COLO829 (cell line): Measurements from ENCODE around the gene ZP3.
"Not testable (repeated sequence)": the region's sequence is repeated elsewhere in the genome, so short reads cannot be mapped to it uniquely, and the experiment has no call there.

Experiments used
- DNase-seq: peaks from one replicate; pipeline ENCODE4 v3.0.0; 2012; ENCODE audit warnings: low spot score

Gene ZP3

GRCh38 chr7:76424413-76425111 is at the start of gene ZP3:
Gene ZP3 (plus strand): TSS chr7:76424950. CDS start chr7:76424965, 15 bp downstream.
- DNase-seq: no peak

- no peak for DNase-seq
Measured at GRCh38 chr7:76375251-76375650, 49.5 kb upstream of the ZP3 start.

- no peak for DNase-seq
Measured at GRCh38 chr7:76377186-76377918, 47.4 kb upstream of the ZP3 start.

- no peak for DNase-seq
Measured at GRCh38 chr7:76380623-76380966, 44.2 kb upstream of the ZP3 start.

DNA sequence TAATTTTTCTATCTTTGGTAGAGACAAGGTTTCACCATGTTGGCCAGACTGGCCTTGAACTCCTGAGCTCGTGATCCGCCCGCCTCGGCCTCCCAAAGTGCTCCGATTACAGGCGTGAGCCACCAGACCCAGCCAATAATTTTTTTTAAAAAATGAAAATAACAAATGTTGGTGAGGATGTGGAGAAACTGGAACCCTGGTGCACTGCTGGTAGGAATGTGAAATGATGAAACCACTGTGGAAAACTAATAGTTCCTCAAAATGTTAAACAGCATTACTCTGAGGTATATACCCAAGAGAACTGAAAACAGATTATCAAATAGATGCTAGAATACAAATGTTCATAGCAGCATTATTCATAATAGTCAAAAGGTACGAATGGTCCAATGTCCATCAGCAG is 42.9 kb upstream of the ZP3 start:
- DNase-seq: no peak

- no peak for DNase-seq
Measured at GRCh38 chr7:76383089-76383944, 41.4 kb upstream of the ZP3 start.

DNA sequence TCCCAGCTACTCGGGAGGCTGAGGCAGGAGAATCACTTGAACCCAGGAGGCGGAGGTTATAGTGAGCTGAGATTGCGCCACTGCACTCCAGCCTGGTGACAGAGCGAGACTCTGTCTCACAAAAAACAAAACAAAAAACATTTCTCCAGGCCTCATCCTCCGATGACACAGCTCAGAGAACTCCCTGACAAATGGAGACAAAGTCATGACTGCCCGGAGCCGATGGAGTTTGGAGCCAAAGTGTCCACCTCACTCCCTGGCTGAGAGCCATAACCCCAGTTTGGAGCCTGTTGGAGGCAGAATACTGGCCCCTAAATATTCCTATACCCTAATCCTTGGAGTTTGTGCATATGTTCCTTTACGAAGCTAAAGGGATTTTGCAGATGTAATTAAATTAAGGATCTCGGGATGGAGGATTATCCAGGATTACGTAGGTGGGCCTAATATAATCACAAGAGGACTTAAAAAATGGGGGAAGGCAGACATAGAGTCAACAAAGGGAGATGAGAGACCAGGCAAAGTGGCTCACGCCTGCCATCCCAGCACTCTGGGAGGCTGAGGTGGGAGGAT is 38.0 kb upstream of the ZP3 start:
- no peak for DNase-seq

DNA sequence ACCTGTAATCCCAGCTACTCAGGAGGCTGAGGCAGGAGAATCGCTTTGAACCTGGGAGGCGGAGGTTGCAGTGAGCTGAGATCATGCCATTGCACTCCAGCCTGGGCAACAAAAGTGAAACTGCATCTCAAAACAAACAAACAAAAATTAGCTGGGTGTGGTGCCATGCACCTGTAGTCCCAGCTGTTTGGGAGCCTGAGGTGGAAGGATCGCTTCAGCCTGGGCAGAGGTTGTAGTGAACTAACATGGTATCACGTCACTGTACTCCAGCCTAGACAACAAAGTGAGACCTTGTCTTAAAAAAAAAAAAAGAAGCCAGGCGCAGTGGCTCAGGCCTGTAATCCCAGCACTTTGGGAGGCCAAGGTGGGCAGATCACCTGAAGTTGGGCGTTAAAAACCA is 37.0 kb upstream of the ZP3 start:
- not testable (repeated sequence) for DNase-seq

DNA sequence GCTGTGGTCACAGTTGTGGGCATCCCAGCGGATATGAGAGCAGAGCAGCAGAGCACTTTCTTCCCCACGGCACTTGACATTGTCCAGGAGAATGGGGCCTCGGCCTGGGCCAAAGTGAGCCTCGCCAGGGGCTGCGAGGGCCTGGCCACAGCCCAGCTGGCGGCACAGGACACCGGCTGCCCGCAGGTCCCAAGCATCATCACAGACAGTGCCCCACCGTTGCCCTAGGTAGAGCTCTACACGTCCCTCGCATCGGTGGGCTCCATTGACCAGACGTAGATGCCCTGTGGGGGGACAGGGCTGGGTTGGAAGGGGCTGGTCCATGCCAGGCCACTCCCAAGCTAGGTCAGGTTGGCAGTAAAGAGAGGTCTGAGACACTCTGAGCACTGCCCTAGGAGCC is 34.7 kb upstream of the ZP3 start:
- DNase-seq: no peak

GRCh38 chr7:76392531-76393115 is 32.1 kb upstream of the ZP3 start:
- no peak for DNase-seq

DNA sequence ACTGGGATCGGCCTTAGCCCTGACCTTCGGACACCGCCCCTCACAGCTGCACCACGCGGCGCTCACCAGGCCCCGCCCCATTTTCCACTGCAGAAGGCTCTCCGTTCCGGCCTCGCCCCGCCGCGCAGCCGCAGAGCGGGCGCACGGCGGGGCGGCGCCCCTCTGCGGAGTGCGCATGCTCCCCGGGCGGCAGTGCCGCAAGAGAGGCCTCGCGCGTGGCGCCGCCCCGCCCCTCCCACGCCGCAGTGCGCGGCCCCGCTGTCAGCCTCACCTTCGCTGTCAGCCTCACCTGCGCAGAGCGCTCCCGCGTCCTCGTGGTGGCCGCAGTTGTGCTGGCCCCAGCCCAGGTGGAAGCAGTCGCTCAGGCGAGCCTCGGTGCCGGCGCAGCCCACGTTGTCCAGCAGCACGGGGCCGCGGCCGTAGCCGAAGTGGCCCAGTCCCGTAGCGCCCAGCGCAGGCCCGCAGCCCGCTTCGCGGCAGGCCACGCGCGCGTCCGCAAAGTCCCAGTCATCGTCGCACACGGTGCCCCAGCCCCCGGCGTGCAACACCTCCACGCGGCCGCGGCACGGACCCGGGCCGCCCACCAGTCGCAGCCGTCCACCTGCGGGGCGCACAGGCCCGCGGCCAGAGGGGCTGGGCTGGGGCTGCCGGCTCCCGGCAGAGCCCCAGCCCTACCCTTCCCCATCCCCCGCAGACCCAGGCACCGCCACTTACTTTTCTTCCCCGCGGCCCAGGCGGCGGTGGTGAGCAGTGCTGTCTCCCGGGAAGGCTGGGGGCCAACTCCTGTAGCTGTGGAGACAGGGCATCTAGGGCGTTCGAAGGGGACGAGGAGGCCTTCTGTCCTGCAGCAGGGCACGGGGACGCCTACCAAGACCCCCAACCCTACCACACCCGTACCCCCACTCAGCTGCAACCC is 31.4 kb upstream of the ZP3 start:
- peak; percentile 99 for DNase-seq

DNA sequence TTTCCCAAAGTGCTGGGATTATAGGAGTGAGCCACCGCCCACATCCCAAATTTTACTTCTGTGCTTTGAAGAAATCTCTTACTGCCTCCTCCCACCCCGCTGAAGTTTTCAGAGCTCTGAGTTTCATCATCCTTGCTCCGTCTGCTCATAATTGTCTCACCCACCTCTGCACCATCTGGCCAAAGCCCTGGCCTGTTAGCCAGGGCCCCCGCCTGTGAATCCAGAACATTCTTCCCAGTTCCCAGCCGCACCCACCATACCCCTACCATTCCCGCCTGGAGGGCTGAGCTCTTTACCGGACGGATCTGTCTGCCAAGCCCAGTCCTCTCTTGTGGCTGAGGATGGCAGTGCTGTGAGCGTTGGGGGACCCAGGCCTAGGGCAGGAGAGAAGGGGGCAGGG is 29.8 kb upstream of the ZP3 start:
- no peak for DNase-seq

GRCh38 chr7:76395605-76395964 is 29.2 kb upstream of the ZP3 start:
- not testable (repeated sequence) for DNase-seq

DNA sequence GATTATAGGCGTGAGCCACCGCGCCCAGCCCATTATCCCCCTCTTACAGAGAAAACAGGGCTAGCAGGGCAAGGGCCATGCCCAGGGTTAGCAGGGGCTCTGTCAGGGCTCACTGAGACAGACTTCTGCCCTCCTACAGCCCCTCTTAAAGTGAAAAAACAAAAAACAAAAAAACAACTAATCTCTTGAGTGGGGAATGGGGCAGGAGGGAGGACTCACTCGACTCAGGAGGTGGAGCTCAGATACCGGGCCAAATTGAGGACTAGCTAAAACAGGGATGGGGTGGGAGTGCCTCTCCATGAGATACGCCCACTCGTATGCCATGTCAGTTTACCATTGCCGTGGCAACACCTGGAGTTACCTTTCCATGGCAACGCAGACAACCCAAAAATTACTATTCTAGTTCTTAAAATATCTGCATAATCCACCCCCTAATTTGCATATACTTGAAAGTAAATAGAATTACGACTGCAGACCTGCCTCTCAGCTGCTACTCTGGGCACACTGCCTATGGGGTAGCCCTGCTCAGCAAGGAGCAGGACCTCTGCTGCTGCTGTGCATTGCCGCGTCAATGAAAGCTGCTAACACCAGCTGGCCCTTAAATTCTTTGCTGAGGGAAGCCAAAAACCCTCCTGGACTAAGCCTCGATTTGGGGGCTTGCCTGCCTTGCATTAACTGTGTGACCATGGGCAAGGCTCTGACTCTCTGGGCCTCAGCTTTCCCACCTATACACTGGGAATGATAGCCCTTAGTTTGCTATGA is 28.6 kb upstream of the ZP3 start:
- no peak for DNase-seq

DNA sequence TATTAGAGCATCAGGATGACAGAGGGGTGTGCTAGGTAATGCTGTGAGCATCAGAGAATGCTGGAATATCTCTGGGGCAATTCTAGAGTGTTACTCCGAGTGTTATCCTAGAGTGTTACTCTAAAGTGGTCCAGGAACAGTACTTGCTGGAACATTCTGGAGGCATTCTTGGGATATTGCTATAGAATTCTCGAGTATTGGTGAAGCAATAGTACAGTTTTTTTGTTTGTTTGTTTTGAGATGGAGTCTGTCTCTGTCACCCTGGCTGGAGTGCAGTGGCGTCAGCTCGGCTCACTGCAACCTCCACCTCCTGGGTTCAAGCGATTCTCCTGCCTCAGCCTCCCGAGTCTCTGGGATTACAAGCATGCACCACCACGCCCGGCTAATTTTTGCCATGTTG is 27.9 kb upstream of the ZP3 start:
- no peak for DNase-seq

DNA sequence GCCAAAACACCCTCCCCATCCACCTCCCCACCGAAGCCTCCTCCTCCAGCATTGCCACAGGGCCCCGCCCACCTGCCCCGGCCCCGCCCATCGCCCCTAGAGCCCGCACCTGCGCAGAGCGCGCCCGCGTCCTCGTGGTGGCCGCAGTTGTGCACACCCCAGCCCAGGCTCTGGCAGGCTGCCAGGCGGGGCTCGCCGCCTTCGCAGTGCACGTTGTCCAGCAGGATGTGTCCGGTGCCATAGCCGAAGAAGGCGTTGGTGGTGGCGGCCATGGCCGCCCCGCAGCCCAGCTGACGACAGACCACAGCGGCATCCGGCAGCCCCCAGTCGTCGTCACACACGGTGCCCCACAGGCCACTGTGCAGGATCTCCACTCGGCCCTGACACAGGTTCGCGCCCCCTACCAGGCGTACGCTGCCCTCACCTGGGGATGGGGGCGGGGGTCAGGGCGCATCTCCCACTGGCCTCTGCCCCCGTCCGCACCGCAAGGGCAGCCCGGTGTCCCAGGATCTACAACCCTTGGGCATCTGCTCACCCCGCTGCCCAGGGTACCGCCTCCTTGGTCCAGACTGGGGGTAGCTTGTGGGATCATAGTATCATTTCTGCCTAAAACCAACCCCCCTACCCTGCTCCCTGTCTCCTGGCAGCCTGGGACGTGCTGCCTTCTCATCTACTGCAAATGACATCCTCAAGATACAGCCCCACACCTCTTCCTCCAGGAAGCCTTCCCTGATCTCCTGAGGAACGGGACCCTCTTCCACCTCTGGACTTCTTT is 27.2 kb upstream of the ZP3 start:
- DNase-seq: peak; percentile 83

GRCh38 chr7:76400248-76400647 is 24.5 kb upstream of the ZP3 start:
- DNase-seq: no peak

GRCh38 chr7:76403097-76403496 is 21.7 kb upstream of the ZP3 start:
- not testable (repeated sequence) for DNase-seq

- DNase-seq: no peak
Measured at GRCh38 chr7:76403780-76404494, 20.8 kb upstream of the ZP3 start.
